ENCODE measurements around the gene LPAR5.

DNA sequence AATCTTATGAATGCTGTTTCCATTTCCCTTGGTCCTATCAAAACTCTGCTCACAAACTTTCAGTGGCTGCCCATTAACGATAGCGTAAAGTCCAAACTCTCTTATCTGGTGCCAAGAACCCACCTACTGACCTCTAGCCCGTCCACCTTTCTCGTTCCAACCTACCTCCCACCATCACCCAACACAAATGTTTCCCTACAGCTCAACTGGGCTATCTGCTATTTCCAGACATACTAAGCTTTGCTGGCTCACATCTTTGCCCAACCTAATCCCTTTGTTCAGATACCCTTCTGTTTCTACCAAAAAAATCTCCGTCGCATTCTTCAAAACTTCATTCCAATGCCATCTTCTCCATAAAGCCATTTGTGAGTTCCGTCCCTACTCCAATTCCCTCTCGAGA is 60.1 kb downstream of the LPAR5 start:
- TF ChIP-seq, protein P1, sequence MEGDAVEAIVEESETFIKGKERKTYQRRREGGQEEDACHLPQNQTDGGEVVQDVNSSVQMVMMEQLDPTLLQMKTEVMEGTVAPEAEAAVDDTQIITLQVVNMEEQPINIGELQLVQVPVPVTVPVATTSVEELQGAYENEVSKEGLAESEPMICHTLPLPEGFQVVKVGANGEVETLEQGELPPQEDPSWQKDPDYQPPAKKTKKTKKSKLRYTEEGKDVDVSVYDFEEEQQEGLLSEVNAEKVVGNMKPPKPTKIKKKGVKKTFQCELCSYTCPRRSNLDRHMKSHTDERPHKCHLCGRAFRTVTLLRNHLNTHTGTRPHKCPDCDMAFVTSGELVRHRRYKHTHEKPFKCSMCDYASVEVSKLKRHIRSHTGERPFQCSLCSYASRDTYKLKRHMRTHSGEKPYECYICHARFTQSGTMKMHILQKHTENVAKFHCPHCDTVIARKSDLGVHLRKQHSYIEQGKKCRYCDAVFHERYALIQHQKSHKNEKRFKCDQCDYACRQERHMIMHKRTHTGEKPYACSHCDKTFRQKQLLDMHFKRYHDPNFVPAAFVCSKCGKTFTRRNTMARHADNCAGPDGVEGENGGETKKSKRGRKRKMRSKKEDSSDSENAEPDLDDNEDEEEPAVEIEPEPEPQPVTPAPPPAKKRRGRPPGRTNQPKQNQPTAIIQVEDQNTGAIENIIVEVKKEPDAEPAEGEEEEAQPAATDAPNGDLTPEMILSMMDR (CRISPR knock-in tag; IDR thresholded peaks at IDR 0.05) = no peak
- TF ChIP-seq ZBTB20 (CRISPR knock-in tag; IDR thresholded peaks at IDR 0.05; ENCODE audit: borderline replicate concordance, low read depth) (no peak), MED8 (CRISPR knock-in tag; IDR thresholded peaks at IDR 0.05; ENCODE audit: insufficient replicate concordance) (no peak), ZBTB21 (CRISPR knock-in tag; IDR thresholded peaks at IDR 0.05) (no peak), ZNF12 (CRISPR knock-in tag; IDR thresholded peaks at IDR 0.05) (no peak), ZNF10 (CRISPR knock-in tag; IDR thresholded peaks at IDR 0.05; ENCODE audit: borderline replicate concordance, low read depth) (no peak)
- TF ChIP-seq, protein P2, sequence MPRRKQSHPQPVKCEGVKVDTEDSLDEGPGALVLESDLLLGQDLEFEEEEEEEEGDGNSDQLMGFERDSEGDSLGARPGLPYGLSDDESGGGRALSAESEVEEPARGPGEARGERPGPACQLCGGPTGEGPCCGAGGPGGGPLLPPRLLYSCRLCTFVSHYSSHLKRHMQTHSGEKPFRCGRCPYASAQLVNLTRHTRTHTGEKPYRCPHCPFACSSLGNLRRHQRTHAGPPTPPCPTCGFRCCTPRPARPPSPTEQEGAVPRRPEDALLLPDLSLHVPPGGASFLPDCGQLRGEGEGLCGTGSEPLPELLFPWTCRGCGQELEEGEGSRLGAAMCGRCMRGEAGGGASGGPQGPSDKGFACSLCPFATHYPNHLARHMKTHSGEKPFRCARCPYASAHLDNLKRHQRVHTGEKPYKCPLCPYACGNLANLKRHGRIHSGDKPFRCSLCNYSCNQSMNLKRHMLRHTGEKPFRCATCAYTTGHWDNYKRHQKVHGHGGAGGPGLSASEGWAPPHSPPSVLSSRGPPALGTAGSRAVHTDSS (CRISPR knock-in tag; conservative IDR thresholded peaks at IDR 0.05) = no peak
- TF ChIP-seq, protein P3, sequence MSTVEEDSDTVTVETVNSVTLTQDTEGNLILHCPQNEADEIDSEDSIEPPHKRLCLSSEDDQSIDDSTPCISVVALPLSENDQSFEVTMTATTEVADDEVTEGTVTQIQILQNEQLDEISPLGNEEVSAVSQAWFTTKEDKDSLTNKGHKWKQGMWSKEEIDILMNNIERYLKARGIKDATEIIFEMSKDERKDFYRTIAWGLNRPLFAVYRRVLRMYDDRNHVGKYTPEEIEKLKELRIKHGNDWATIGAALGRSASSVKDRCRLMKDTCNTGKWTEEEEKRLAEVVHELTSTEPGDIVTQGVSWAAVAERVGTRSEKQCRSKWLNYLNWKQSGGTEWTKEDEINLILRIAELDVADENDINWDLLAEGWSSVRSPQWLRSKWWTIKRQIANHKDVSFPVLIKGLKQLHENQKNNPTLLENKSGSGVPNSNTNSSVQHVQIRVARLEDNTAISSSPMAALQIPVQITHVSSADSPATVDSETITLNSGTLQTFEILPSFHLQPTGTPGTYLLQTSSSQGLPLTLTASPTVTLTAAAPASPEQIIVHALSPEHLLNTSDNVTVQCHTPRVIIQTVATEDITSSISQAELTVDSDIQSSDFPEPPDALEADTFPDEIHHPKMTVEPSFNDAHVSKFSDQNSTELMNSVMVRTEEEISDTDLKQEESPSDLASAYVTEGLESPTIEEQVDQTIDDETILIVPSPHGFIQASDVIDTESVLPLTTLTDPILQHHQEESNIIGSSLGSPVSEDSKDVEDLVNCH (CRISPR knock-in tag; IDR thresholded peaks at IDR 0.05) = no peak

Measured in HepG2 (cell line).